Neutrophil (primary cell): ENCODE data around the gene FRY.

Experiments
- H3K27ac ChIP-seq: fragments of 200-600 bp; sonication (generic); 2 replicates; pipeline ENCODE4 v1.5.1; 2016; ENCODE audit warnings: mild to moderate bottlenecking, moderate library complexity
- H3K27me3 ChIP-seq: fragments of 200-600 bp; sonication (generic); 2 replicates; pipeline ENCODE4 v1.6.0; 2016; ENCODE audit warnings: mild to moderate bottlenecking
- H3K36me3 ChIP-seq: fragments of 200-600 bp; sonication (generic); 2 replicates; pipeline ENCODE4 v1.5.1; 2017
- H3K4me1 ChIP-seq, 2 experiments: fragments of 200-600 bp in 1 of 2; sonication (generic) in 1 of 2; 1 replicate in 1 of 2; 2 replicates in 1 of 2; pipeline versions ENCODE4 v1.5.1 to v1.6.1; 2013 to 2016; ENCODE audit warnings: low read depth in 1 of 2, low read length in 1 of 2, mild to moderate bottlenecking in 1 of 2, moderate library complexity in 1 of 2; ENCODE audit not compliant: control insufficient read depth in 1 of 2, insufficient read depth in 1 of 2
- H3K4me3 ChIP-seq, 2 experiments: fragments of 200-600 bp in 1 of 2; sonication (generic) in 1 of 2; 1 replicate in 1 of 2; 2 replicates in 1 of 2; pipeline ENCODE4 v1.5.1; 2013 to 2016; ENCODE audit warnings: low read depth in 1 of 2, low read length in 1 of 2, mild to moderate bottlenecking in 1 of 2, moderate library complexity in 1 of 2
- H3K9me3 ChIP-seq: fragments of 200-600 bp; sonication (generic); 2 replicates; pipeline ENCODE4 v1.5.1; 2016
- CTCF ChIP-seq: fragments of 200-600 bp; sonication (generic); IDR thresholded peaks from 2 replicates; pipeline ENCODE4 v1.5.1; 2016; ENCODE audit warnings: antibody characterized with exemption

The FRY gene

GRCh38 chr13:32024750-32025149, 6.8 kb upstream of the FRY start:
- no peak for TF ChIP-seq CTCF
- no peaks in the 10 kb centered on the region for H3K27me3 ChIP-seq
- H3K9me3 ChIP-seq = no peaks in the 10 kb centered on the region
- H3K36me3 ChIP-seq = peaks cover 8% of the 10 kb centered on the region
- H3K27ac ChIP-seq = no peak overlapping the region
- no peak overlapping the region for H3K4me3 ChIP-seq
- H3K4me1 ChIP-seq = peaks cover 0 to 1% of the 10 kb centered on the region in 2 experiments

GRCh38 chr13:32025730-32026129, 5.8 kb upstream of the FRY start:
- no peaks in the 10 kb centered on the region for H3K27me3 ChIP-seq
- peaks cover 8% of the 10 kb centered on the region for H3K36me3 ChIP-seq
- H3K9me3 ChIP-seq = no peaks in the 10 kb centered on the region
- no peak overlapping the region for H3K27ac ChIP-seq
- H3K4me3 ChIP-seq = no peak overlapping the region
- H3K4me1 ChIP-seq = peaks cover 5 to 11% of the 10 kb centered on the region in 2 experiments
- TF ChIP-seq CTCF = no peak

- Histone ChIP-seq H3K36me3 (peaks cover 8% of the 10 kb centered on the region), H3K27me3 (no peaks in the 10 kb centered on the region), H3K27ac (no peak overlapping the region), H3K9me3 (no peaks in the 10 kb centered on the region), H3K4me1 (peaks cover 8 to 13% of the 10 kb centered on the region in 2 experiments), H3K4me3 (no peak overlapping the region)
- no peak for TF ChIP-seq CTCF
Observed at GRCh38 chr13:32026623-32027022, 5.0 kb upstream of the FRY start.

- Histone ChIP-seq H3K9me3 (no peaks in the 10 kb centered on the region), H3K27ac (no peak overlapping the region), H3K36me3 (peaks cover 8% of the 10 kb centered on the region), H3K27me3 (no peaks in the 10 kb centered on the region), H3K4me3 (no peak overlapping the region), H3K4me1 (peaks cover 28 to 29% of the 10 kb centered on the region in 2 experiments)
- no peak for TF ChIP-seq CTCF
Observed at GRCh38 chr13:32028711-32029110, 2.9 kb upstream of the FRY start.

- no peaks in the 10 kb centered on the region for H3K9me3 ChIP-seq
Observed at GRCh38 chr13:32029684-32030083, 1.9 kb upstream of the FRY start.

More at GRCh38 chr13:32029684-32030083, 1.9 kb upstream of the FRY start:
- peaks cover 38 to 39% of the 10 kb centered on the region in 2 experiments for H3K4me1 ChIP-seq
- H3K36me3 ChIP-seq = peaks cover 8% of the 10 kb centered on the region
- no peak for TF ChIP-seq CTCF
- H3K27me3 ChIP-seq = no peaks in the 10 kb centered on the region
- peak overlapping the region; percentile 91 for H3K27ac ChIP-seq
- H3K4me3 ChIP-seq = no peak overlapping the region
